Ramos (cell line): ENCODE data around the gene IL6.
"Not testable (repeated sequence)": the region's sequence is repeated elsewhere in the genome, so short reads cannot be mapped to it uniquely, and the experiment has no call there.

ENCODE experiments used
- in situ Hi-C: fragments of 300-500 bp; cut with MboI; formaldehyde crosslinking; loops from one replicate; pipeline ENCODE4 v1.14.3; 2022; ENCODE audit warnings: low sequenced_read_pairs; ENCODE audit not compliant: unreplicated experiment

The IL6 gene

GRCh38 chr7:22726907-22727713, at the start of gene IL6:
IL6 (plus strand) TSS chr7:22727200; CDS start chr7:22727263, 63 bp downstream.
- in situ Hi-C loops: no loop called here

GRCh38 chr7:22677263-22677662, 49.7 kb upstream of the IL6 start:
- in situ Hi-C loops: not testable (repeated sequence)

GRCh38 chr7:22677680-22678079, 49.3 kb upstream of the IL6 start:
- in situ Hi-C loops: no loop called here

GRCh38 chr7:22680482-22680911, 46.5 kb upstream of the IL6 start:
- in situ Hi-C loops: no loop called here

- in situ Hi-C loops: no loop called here
These were observed 45.7 kb upstream of the IL6 start for GRCh38 chr7:22681312-22681711.

- in situ Hi-C loops: no loop called here
These were observed 44.9 kb upstream of the IL6 start for GRCh38 chr7:22681852-22682657.

GRCh38 chr7:22683379-22683778, 43.6 kb upstream of the IL6 start:
- in situ Hi-C loops: no loop called here

- in situ Hi-C loops: no loop called here
These were observed 40.4 kb upstream of the IL6 start for GRCh38 chr7:22686620-22687019.

- in situ Hi-C loops: no loop called here
These were observed 38.9 kb upstream of the IL6 start for GRCh38 chr7:22688084-22688483.

GRCh38 chr7:22688934-22689333, 38.1 kb upstream of the IL6 start:
- in situ Hi-C loops: not testable (repeated sequence)

GRCh38 chr7:22694597-22695207, 32.3 kb upstream of the IL6 start:
- in situ Hi-C loops: no loop called here

- in situ Hi-C loops: no loop called here
These were observed 31.4 kb upstream of the IL6 start for GRCh38 chr7:22695476-22696132.

- in situ Hi-C loops: no loop called here
These were observed 30.3 kb upstream of the IL6 start for GRCh38 chr7:22696541-22697228.

GRCh38 chr7:22697322-22697859, 29.6 kb upstream of the IL6 start:
- in situ Hi-C loops: no loop called here

GRCh38 chr7:22697876-22698606, 29.0 kb upstream of the IL6 start:
- in situ Hi-C loops: no loop called here

GRCh38 chr7:22698767-22699166, 28.2 kb upstream of the IL6 start:
- in situ Hi-C loops: no loop called here

- in situ Hi-C loops: no loop called here
These were observed 26.4 kb upstream of the IL6 start for GRCh38 chr7:22700559-22701002.

GRCh38 chr7:22702516-22702915, 24.5 kb upstream of the IL6 start:
- in situ Hi-C loops: no loop called here
